Adrenal gland (tissue), 5 donors: ENCODE data around the gene AGAP1.

ENCODE experiments used
- POLR2A ChIP-seq, 2 donors: fragments of 450-650 bp; IDR thresholded peaks; one replicate each; pipeline ENCODE4 v1.6.1; 2017; ENCODE audit warnings: antibody characterized with exemption in 2 of 2, mild to moderate bottlenecking in 2 of 2, moderate library complexity in 1 of 2
- TF ChIP-seq, protein P1 (sequence below), 6 experiments: fragments of 450-650 bp in 4 of 6; fragments of 200-600 bp in 2 of 6; sonication (generic) in 1 of 6; IDR thresholded peaks; 1 replicate in 5 of 6; 2 replicates in 1 of 6; pipeline versions ENCODE4 v1.5.1 to v1.8.0; 2016 to 2021; ENCODE audit warnings: antibody characterized with exemption in 6 of 6, mild to moderate bottlenecking in 2 of 6, moderate library complexity in 1 of 6
- donor health status: DM: no; HTN: no; CAD: no.

DNA sequence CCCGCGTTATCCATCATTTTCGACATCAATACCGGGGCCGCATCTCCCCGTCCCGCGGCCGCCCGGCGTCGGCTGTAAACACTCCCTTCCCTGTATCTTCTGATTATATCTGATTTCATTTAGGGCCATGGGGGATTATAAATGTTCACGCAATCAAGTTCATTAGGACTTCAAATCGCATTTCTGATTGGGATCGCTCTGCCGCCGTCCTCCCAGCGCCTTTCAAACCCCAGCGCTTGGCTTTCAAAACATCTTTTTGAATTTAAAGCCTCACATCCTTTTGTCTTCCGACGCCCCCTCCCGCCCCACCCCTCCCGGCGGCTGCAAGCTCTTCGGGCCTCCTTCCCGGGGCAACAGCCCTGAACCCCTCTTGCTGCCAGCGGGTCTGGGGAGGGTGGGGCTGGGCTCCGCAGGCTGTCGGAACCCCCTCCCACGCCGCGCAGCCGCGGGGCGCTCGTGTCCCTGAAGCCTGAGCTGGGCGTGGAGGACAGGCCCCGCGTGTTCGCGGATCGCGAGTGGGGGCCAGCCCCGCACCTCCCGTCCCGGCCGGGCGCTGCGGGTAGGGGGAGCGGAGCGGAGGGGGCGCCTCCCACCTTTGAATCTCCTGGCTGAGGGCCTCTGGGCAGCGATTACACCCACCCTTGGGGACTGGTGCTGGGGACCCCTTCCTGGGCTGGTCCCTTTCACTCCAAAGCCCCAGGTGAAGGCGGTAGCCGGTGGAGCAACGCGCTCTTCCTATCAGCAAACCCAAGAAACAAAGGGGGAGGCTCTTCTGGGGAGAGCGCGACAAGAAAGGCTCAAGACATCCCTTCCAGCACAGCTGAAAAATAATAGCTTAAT, 685.6 kb downstream of the AGAP1 start:
- TF ChIP-seq, protein P1, sequence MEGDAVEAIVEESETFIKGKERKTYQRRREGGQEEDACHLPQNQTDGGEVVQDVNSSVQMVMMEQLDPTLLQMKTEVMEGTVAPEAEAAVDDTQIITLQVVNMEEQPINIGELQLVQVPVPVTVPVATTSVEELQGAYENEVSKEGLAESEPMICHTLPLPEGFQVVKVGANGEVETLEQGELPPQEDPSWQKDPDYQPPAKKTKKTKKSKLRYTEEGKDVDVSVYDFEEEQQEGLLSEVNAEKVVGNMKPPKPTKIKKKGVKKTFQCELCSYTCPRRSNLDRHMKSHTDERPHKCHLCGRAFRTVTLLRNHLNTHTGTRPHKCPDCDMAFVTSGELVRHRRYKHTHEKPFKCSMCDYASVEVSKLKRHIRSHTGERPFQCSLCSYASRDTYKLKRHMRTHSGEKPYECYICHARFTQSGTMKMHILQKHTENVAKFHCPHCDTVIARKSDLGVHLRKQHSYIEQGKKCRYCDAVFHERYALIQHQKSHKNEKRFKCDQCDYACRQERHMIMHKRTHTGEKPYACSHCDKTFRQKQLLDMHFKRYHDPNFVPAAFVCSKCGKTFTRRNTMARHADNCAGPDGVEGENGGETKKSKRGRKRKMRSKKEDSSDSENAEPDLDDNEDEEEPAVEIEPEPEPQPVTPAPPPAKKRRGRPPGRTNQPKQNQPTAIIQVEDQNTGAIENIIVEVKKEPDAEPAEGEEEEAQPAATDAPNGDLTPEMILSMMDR (IDR thresholded peaks at IDR 0.05): no peak
- TF ChIP-seq POLR2A (IDR thresholded peaks at IDR 0.05): no peak
